ENCODE data around the gene CAMSAP3.

The CAMSAP3 gene

GRCh38 chr19:7556696-7557315 is 38.9 kb upstream of the CAMSAP3 start:
- no peak overlapping the region for H3K4me3 Mint-ChIP-seq
- no peaks in the 10 kb centered on the region for H3K27me3 Mint-ChIP-seq (ENCODE audit: low read depth)
- H3K36me3 Mint-ChIP-seq (ENCODE audit: low read depth): peaks cover 37% of the 10 kb centered on the region
- TF ChIP-seq CTCF (IDR thresholded peaks at IDR 0.05; ENCODE audit: unreplicated experiment in 3 of 3): no peak
- H3K9me3 Mint-ChIP-seq: no peaks in the 10 kb centered on the region
- H3K27ac Mint-ChIP-seq: no peak overlapping the region
- no peaks in the 10 kb centered on the region for H3K4me1 Mint-ChIP-seq

DNA sequence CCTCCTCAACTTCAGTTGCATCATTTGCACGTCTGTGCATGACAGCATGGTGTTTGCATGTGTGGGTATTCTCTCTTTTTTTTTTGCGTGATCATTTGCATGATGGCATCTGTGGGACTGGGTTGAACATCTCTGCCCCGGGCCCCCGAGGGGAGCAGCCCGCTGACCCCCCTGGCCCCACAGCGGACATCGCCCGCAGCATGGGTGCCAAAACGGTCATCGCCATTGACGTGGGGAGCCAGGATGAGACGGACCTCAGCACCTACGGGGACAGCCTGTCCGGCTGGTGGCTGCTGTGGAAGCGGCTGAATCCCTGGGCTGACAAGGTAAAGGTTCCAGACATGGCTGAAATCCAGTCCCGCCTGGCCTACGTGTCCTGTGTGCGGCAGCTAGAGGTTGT is 37.0 kb upstream of the CAMSAP3 start:
- no peaks in the 10 kb centered on the region for H3K27me3 Mint-ChIP-seq (ENCODE audit: low read depth)
- no peaks in the 10 kb centered on the region for H3K4me1 Mint-ChIP-seq
- H3K4me3 Mint-ChIP-seq: no peak overlapping the region
- no peaks in the 10 kb centered on the region for H3K9me3 Mint-ChIP-seq
- H3K27ac Mint-ChIP-seq: no peak overlapping the region
- peaks cover 40% of the 10 kb centered on the region for H3K36me3 Mint-ChIP-seq (ENCODE audit: low read depth)
- no peak for TF ChIP-seq CTCF (IDR thresholded peaks at IDR 0.05; ENCODE audit: unreplicated experiment in 3 of 3)

DNA sequence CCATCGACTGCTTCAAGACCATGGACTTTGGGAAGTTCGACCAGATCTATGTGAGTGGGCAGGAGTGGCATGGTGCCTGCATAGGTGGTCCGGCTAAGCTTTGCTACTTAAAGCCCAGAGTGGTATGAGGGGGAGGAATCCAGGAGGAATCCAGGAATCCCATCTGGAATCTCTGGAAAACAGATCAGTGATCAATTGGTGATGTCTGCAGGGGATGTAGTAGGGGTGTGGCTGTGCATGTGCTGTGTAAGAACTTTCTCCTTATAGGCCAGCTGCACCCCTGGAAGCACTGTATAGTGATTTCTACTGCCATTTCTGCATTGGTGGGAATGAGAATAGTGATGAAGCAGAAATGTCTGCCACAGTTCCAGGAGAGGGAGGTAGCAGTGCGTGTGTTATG is 36.6 kb upstream of the CAMSAP3 start:
- Mint-ChIP-seq H3K4me1 (no peaks in the 10 kb centered on the region), H3K9me3 (no peaks in the 10 kb centered on the region), H3K27ac (no peak overlapping the region), H3K4me3 (no peak overlapping the region), H3K27me3 (ENCODE audit: low read depth) (no peaks in the 10 kb centered on the region), H3K36me3 (ENCODE audit: low read depth) (peaks cover 39% of the 10 kb centered on the region)
- TF ChIP-seq CTCF (IDR thresholded peaks at IDR 0.05; ENCODE audit: unreplicated experiment in 3 of 3): no peak

- H3K36me3 Mint-ChIP-seq (ENCODE audit: low read depth): peaks cover 39% of the 10 kb centered on the region
- no peak overlapping the region for H3K27ac Mint-ChIP-seq
- H3K9me3 Mint-ChIP-seq: no peaks in the 10 kb centered on the region
- H3K4me3 Mint-ChIP-seq: no peak overlapping the region
- no peak for TF ChIP-seq CTCF (IDR thresholded peaks at IDR 0.05; ENCODE audit: unreplicated experiment in 3 of 3)
- no peaks in the 10 kb centered on the region for H3K27me3 Mint-ChIP-seq (ENCODE audit: low read depth)
- H3K4me1 Mint-ChIP-seq: no peaks in the 10 kb centered on the region
Observed at GRCh38 chr19:7560255-7560654, 35.4 kb upstream of the CAMSAP3 start.

DNA sequence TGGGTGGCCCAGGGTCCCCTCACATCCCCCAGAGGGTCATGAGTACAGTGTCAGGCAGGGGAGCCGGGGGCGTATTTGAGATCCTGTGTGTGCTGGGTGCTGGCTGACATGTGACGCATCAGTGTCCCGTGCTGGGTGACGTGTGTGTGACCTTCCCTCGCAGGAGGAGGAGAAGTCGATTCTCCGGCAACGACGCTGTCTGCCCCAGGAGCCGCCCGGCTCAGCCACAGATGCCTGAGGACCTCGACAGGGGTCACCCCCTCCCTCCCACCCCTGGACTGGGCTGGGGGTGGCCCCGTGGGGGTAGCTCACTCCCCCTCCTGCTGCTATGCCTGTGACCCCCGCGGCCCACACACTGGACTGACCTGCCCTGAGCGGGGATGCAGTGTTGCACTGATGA is 34.3 kb upstream of the CAMSAP3 start:
- no peaks in the 10 kb centered on the region for H3K9me3 Mint-ChIP-seq
- H3K27ac Mint-ChIP-seq: no peak overlapping the region
- TF ChIP-seq CTCF (IDR thresholded peaks at IDR 0.05; ENCODE audit: unreplicated experiment in 3 of 3): no peak
- no peaks in the 10 kb centered on the region for H3K27me3 Mint-ChIP-seq (ENCODE audit: low read depth)
- H3K4me1 Mint-ChIP-seq: no peaks in the 10 kb centered on the region
- no peak overlapping the region for H3K4me3 Mint-ChIP-seq
- H3K36me3 Mint-ChIP-seq (ENCODE audit: low read depth): peaks cover 37% of the 10 kb centered on the region

- Mint-ChIP-seq H3K4me1 (no peaks in the 10 kb centered on the region), H3K36me3 (ENCODE audit: low read depth) (peaks cover 27% of the 10 kb centered on the region), H3K9me3 (no peaks in the 10 kb centered on the region), H3K27ac (no peak overlapping the region), H3K27me3 (ENCODE audit: low read depth) (no peaks in the 10 kb centered on the region), H3K4me3 (no peak overlapping the region)
- no peak for TF ChIP-seq CTCF (IDR thresholded peaks at IDR 0.05; ENCODE audit: unreplicated experiment in 3 of 3)
Observed at GRCh38 chr19:7562646-7563393, 32.8 kb upstream of the CAMSAP3 start.
